Measurements from ENCODE around the gene ZNF492.

The ZNF492 gene

DNA sequence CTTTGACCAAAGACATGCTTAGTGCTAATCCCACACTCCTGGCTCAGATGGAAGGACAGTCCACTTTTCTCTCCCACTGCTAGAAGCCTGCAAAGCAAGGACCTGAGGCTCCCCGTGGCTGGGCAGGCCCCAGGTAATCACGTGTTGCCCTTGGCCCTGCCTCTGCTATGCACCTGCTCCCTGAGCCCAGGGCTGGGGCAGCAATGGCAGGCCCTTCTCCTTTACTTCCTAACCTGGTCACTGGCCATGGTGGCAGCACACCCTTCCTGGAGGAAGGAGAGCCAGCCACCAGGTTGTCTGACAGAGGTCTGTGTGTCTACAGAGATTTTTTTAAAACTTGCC lies 27.9 kb upstream of the ZNF492 start:
- Histone ChIP-seq H3K27ac (ENCODE audit: low read depth, low read length) (no peak overlapping the region), H3K9me2 (replicated peaks; ENCODE audit: insufficient read depth, low read length) (no peaks in the 10 kb centered on the region), H3F3A (ENCODE audit: insufficient read depth) (no peaks in the 10 kb centered on the region), H2AFZ (ENCODE audit: low read depth, low read length, severe bottlenecking) (no peak overlapping the region), H3K79me2 (ENCODE audit: insufficient read depth, low read length) (no peaks in the 10 kb centered on the region), H3K9me3 (ENCODE audit: insufficient read depth, low read length) (no peaks in the 10 kb centered on the region), H3K9ac (ENCODE audit: low read length) (no peak overlapping the region), H4K20me1 (ENCODE audit: low read depth, low read length) (no peaks in the 10 kb centered on the region), H3K27me3 (ENCODE audit: low read length) (no peaks in the 10 kb centered on the region), H3K4me3 (ENCODE audit: insufficient read depth, low read length, poor library complexity, severe bottlenecking) (no peak overlapping the region), H3K4me2 (ENCODE audit: low read depth, low read length, poor library complexity, severe bottlenecking) (no peak overlapping the region), H3K36me3 (ENCODE audit: low read length) (no peaks in the 10 kb centered on the region)
- TF ChIP-seq EZH2phosphoT487 (conservative IDR thresholded peaks at IDR 0.05; ENCODE audit: low read length): no peak
- TF ChIP-seq, protein P1, sequence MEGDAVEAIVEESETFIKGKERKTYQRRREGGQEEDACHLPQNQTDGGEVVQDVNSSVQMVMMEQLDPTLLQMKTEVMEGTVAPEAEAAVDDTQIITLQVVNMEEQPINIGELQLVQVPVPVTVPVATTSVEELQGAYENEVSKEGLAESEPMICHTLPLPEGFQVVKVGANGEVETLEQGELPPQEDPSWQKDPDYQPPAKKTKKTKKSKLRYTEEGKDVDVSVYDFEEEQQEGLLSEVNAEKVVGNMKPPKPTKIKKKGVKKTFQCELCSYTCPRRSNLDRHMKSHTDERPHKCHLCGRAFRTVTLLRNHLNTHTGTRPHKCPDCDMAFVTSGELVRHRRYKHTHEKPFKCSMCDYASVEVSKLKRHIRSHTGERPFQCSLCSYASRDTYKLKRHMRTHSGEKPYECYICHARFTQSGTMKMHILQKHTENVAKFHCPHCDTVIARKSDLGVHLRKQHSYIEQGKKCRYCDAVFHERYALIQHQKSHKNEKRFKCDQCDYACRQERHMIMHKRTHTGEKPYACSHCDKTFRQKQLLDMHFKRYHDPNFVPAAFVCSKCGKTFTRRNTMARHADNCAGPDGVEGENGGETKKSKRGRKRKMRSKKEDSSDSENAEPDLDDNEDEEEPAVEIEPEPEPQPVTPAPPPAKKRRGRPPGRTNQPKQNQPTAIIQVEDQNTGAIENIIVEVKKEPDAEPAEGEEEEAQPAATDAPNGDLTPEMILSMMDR (IDR thresholded peaks at IDR 0.05; ENCODE audit: insufficient read depth, low read length, poor library complexity, severe bottlenecking): no peak

DNA sequence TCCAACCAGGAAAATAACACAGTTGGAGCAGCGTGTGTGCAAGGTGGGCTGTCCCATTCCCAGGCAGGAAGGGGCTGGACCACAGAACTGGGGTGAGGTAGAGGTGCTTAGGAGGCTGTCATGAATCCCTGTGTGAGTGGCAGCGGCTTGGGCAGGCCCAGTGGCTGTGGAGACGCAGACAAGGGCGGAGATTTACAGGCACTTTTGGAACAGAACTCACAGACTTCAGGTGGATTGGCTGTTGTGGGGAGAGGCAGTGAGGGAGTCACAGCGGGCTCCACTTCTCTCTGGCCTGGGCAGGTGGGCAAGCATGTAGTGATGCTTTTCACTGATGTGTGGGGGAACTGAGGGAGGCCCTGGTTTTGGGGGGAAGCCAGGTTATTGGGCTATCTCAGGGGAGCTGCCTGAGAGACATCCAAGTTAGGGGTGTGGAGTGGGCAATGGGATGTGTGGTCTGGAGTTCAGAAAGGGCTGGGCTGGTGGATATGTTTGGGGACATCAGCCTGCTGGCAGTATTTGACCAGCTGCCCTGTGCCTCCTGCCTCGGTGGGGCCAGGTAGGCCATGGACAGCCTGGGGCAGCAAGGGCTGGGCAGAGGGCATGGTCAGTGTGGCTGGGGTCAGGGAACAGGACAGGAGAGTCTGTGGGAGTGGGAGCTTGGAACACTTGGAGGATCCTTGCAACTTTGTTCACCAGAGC lies 27.0 kb upstream of the ZNF492 start:
- H3K9me3 ChIP-seq (ENCODE audit: insufficient read depth, low read length): no peaks in the 10 kb centered on the region
- H4K20me1 ChIP-seq (ENCODE audit: low read depth, low read length): no peaks in the 10 kb centered on the region
- H3K4me2 ChIP-seq (ENCODE audit: low read depth, low read length, poor library complexity, severe bottlenecking): no peak overlapping the region
- H3K36me3 ChIP-seq (ENCODE audit: low read length): no peaks in the 10 kb centered on the region
- no peak overlapping the region for H2AFZ ChIP-seq (ENCODE audit: low read depth, low read length, severe bottlenecking)
- TF ChIP-seq, protein P1 (IDR thresholded peaks at IDR 0.05; ENCODE audit: insufficient read depth, low read length, poor library complexity, severe bottlenecking): no peak
- no peak for TF ChIP-seq EZH2phosphoT487 (conservative IDR thresholded peaks at IDR 0.05; ENCODE audit: low read length)
- H3K4me3 ChIP-seq (ENCODE audit: insufficient read depth, low read length, poor library complexity, severe bottlenecking): no peak overlapping the region
- H3K27me3 ChIP-seq (ENCODE audit: low read length): no peaks in the 10 kb centered on the region
- no peaks in the 10 kb centered on the region for H3F3A ChIP-seq (ENCODE audit: insufficient read depth)
- H3K9me2 ChIP-seq (replicated peaks; ENCODE audit: insufficient read depth, low read length): no peaks in the 10 kb centered on the region
- H3K9ac ChIP-seq (ENCODE audit: low read length): no peak overlapping the region
- no peak overlapping the region for H3K27ac ChIP-seq (ENCODE audit: low read depth, low read length)
- no peaks in the 10 kb centered on the region for H3K79me2 ChIP-seq (ENCODE audit: insufficient read depth, low read length)

DNA sequence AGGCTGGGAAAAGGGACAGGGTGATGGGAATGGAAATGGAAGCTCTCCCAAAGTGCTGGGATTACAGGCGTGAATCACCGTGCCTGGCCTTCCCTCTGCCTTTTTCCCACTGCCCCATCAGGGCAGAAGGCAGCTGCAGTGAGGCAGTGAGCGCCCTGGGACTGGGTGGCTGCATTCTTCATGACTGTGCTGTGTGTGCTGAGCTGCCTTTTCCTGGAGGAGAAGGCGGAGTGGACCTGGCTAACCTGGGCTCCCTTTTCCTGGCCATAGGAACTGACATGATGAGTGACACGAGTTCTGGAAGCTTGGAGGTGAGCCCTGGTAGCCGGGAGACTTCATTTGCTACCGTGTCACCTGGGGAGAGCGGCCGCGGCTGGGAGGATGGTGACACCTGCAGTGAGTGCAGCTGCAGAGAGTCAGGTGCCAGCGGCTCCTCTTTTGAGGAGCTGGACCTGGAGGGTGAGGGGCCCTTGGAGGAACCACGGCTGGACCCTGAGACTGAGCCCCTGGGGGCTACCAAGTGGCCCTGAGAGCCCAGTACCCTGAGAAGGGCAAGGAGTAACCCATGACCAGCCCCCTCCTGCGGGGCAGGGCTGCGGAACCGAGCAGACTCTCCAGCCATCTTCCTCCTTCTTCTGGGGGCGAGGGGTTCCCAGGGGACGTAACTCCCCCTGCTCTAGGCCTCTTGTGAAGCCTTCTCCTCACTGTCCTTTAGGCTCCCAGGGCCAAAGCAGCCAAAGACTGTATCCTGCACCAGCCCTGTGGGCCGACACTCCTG lies 26.3 kb upstream of the ZNF492 start:
- Histone ChIP-seq H3F3A (ENCODE audit: insufficient read depth) (no peaks in the 10 kb centered on the region), H4K20me1 (ENCODE audit: low read depth, low read length) (no peaks in the 10 kb centered on the region), H2AFZ (ENCODE audit: low read depth, low read length, severe bottlenecking) (no peak overlapping the region), H3K9me3 (ENCODE audit: insufficient read depth, low read length) (no peaks in the 10 kb centered on the region), H3K9ac (ENCODE audit: low read length) (no peak overlapping the region), H3K4me2 (ENCODE audit: low read depth, low read length, poor library complexity, severe bottlenecking) (no peak overlapping the region), H3K79me2 (ENCODE audit: insufficient read depth, low read length) (no peaks in the 10 kb centered on the region), H3K36me3 (ENCODE audit: low read length) (no peaks in the 10 kb centered on the region), H3K27me3 (ENCODE audit: low read length) (no peaks in the 10 kb centered on the region), H3K27ac (ENCODE audit: low read depth, low read length) (no peak overlapping the region), H3K4me3 (ENCODE audit: insufficient read depth, low read length, poor library complexity, severe bottlenecking) (no peak overlapping the region), H3K9me2 (replicated peaks; ENCODE audit: insufficient read depth, low read length) (no peaks in the 10 kb centered on the region)
- TF ChIP-seq, protein P1 (IDR thresholded peaks at IDR 0.05; ENCODE audit: insufficient read depth, low read length, poor library complexity, severe bottlenecking): no peak
- TF ChIP-seq EZH2phosphoT487 (conservative IDR thresholded peaks at IDR 0.05; ENCODE audit: low read length): no peak

All from SU-DHL-6 (cell line).